H1 (cell line): Measurements from ENCODE around the gene BRPF3. TPM values are rescaled to one million over a fixed set of nuclear protein-coding genes. Genes with fewer than 3 reads are reported as not detected.

Experiments
- ATF3 ChIP-seq: IDR thresholded peaks from 2 replicates; pipeline ENCODE4 v1.6.1; 2011; ENCODE audit warnings: low read depth, mild to moderate bottlenecking, low read length; ENCODE audit not compliant: insufficient read depth
- E2F6 ChIP-seq: IDR thresholded peaks from 2 replicates; pipeline ENCODE4 v1.6.1; 2012; ENCODE audit warnings: inconsistent platforms
- ZNF274 ChIP-seq: IDR thresholded peaks from 2 replicates; pipeline ENCODE4 v1.7.0; 2012; ENCODE audit warnings: low read length, borderline replicate concordance; ENCODE audit errors: extremely low read depth
- polyA plus RNA-seq, 7 experiments: library from polyadenylated mRNA; depleted of rRNA in 3 of 7; stranded (reverse) in 5 of 7; unstranded in 2 of 7; fragments of >200 nt in 5 of 7; fragments of 200-250 nt in 2 of 7; gene quantifications; 1 replicate in 5 of 7; 2 replicates in 1 of 7; 4 replicates in 1 of 7; pipeline versions ENCODE4 v1.2.1 to v1.2.3, GENCODE V29; 2011 to 2013; ENCODE audit warnings: missing spikeins in 2 of 7, mixed read lengths in 2 of 7
- total RNA-seq: library from RNA; stranded (reverse); fragmentation: NEBNext Ultra II Directional; extraction: Animal tissue kit (Norgen Biotek cat#: 25700); gene quantifications from 2 replicates; pipeline ENCODE4 v1.2.1, GENCODE V29; 2021

BRPF3 gene
- total and polyA plus RNA-seq, 2 of the 8 experiments (the other 6 are each of a cell fraction or from before 2014, with no cell fraction given) = 26.0 to 37.5 TPM

GRCh38 chr6:36200154-36200891, 3.8 kb downstream of the BRPF3 start (continued):
- TF ChIP-seq ZNF274 (no peak), E2F6 (no peak), ATF3 (no peak)
